H1 (cell line): ENCODE results near the gene FBXL15. TPM values are rescaled to one million over a fixed set of nuclear protein-coding genes. Genes with fewer than 3 reads are reported as not detected.

Experiments
- CTCF ChIA-PET: fragments of 300-600 bp; sonication (Branson Sonifier 250); formaldehyde crosslinking; loops from one replicate; lab custom pipeline; 2021; ENCODE audit not compliant: partially characterized antibody; lab: Charles Lee
- POLR2A ChIA-PET: fragments of 300-600 bp; sonication (Branson Sonifier 250); formaldehyde crosslinking; loops from one replicate; lab custom pipeline; 2021; ENCODE audit warnings: inconsistent platforms; ENCODE audit not compliant: partially characterized antibody; lab: Charles Lee
- DNase-seq, 2 experiments: peaks; one replicate each; pipeline versions ENCODE4 v3.0.0 to v3.0.0-alpha.2; 2010 to 2022; ENCODE audit warnings: low spot score in 2 of 2, low read depth in 1 of 2, mixed read lengths in 1 of 2
- FAIRE-seq: peaks from 2 replicates; lab custom pipeline; 2011; peaks lifted over from hg19 to GRCh38; lab: Jason Lieb, UNC
- H2AFZ ChIP-seq: 2 replicates; pipeline ENCODE4 v1.8.1; 2012; ENCODE audit warnings: low read length, inconsistent platforms
- H2AK5ac ChIP-seq: 2 replicates; pipeline ENCODE4 v1.6.1; 2013; ENCODE audit warnings: low read depth, low read length
- H2BK120ac ChIP-seq: replicated peaks from 2 replicates; pipeline ENCODE3; 2013; ENCODE audit warnings: low read depth, low read length, inconsistent platforms
- H2BK12ac ChIP-seq: 2 replicates; pipeline ENCODE4 v1.6.1; 2013; ENCODE audit warnings: low read depth, low read length
- H2BK15ac ChIP-seq: 2 replicates; pipeline ENCODE4 v1.6.1; 2013; ENCODE audit warnings: low read length
- H2BK20ac ChIP-seq: 2 replicates; pipeline ENCODE4 v1.6.1; 2013; ENCODE audit warnings: low read length
- H2BK5ac ChIP-seq: 2 replicates; pipeline ENCODE4 v1.6.1; 2013; ENCODE audit warnings: low read depth, low read length
- H3K14ac ChIP-seq: 2 replicates; pipeline ENCODE4 v1.6.1; 2013; ENCODE audit warnings: inconsistent platforms; ENCODE audit not compliant: insufficient read length
- H3K18ac ChIP-seq: 2 replicates; pipeline ENCODE4 v1.6.1; 2013; ENCODE audit warnings: low read length; ENCODE audit errors: extremely low read depth
- H3K23ac ChIP-seq: 2 replicates; pipeline ENCODE4 v1.6.1; 2013; ENCODE audit warnings: inconsistent platforms; ENCODE audit not compliant: insufficient read length
- H3K23me2 ChIP-seq: 2 replicates; pipeline ENCODE4 v1.6.1; 2013; ENCODE audit warnings: low read depth, low read length
- H3K27ac ChIP-seq: 2 replicates; pipeline ENCODE4 v1.6.1; 2011; ENCODE audit warnings: low read depth, low read length, inconsistent platforms
- H3K27me3 ChIP-seq, 4 experiments: replicated peaks in 1 of 4; 1 replicate in 1 of 4; 2 replicates in 3 of 4; pipeline versions ENCODE4 v1.6.1 to v1.8.1; 2011 to 2013; ENCODE audit warnings: low read length in 3 of 4, mild to moderate bottlenecking in 3 of 4, inconsistent platforms in 2 of 4, mixed read lengths in 2 of 4, moderate library complexity in 1 of 4; ENCODE audit not compliant: control insufficient read depth in 3 of 4, insufficient read depth in 3 of 4; ENCODE audit errors: extremely low read depth in 1 of 4
- H3K36me3 ChIP-seq, 4 experiments: 2 replicates each; pipeline versions ENCODE4 v1.6.1 to v1.8.1; 2011 to 2013; ENCODE audit warnings: mild to moderate bottlenecking in 4 of 4, low read length in 3 of 4, moderate library complexity in 2 of 4, control low read depth in 1 of 4, inconsistent platforms in 1 of 4; ENCODE audit not compliant: insufficient read depth in 4 of 4, control insufficient read depth in 2 of 4
- H3K4ac ChIP-seq: replicated peaks from 2 replicates; pipeline ENCODE3; 2013; ENCODE audit warnings: low read length, low read depth, mixed read lengths, inconsistent platforms; ENCODE audit not compliant: insufficient read length
- H3K4me1 ChIP-seq, 4 experiments: replicated peaks in 1 of 4; 1 replicate in 1 of 4; 2 replicates in 3 of 4; pipeline versions ENCODE4 v1.6.1 to v1.8.1; 2011 to 2013; ENCODE audit warnings: low read length in 3 of 4, inconsistent platforms in 2 of 4, mixed read lengths in 1 of 4; ENCODE audit not compliant: insufficient read depth in 4 of 4, control insufficient read depth in 3 of 4
- H3K4me2 ChIP-seq, 2 experiments: 2 replicates each; pipeline versions ENCODE4 v1.6.1 to v1.8.1; 2011 to 2013; ENCODE audit warnings: low read depth in 2 of 2, low read length in 2 of 2, control low read depth in 1 of 2, inconsistent platforms in 1 of 2, mild to moderate bottlenecking in 1 of 2; ENCODE audit not compliant: insufficient read depth in 1 of 2
- H3K4me3 ChIP-seq, 4 experiments: fragments of 200-600, 300-600 bp in 1 of 4; sonication (generic), shearing (Covaris generic), sonication (Bioruptor Twin) in 1 of 4; 2 replicates each; pipeline versions ENCODE4 v1.5.1 to v1.8.1; 2011 to 2016; ENCODE audit warnings: low read length in 4 of 4, low read depth in 3 of 4, control low read depth in 2 of 4, inconsistent platforms in 2 of 4, mild to moderate bottlenecking in 2 of 4, mixed read lengths in 1 of 4, moderate library complexity in 1 of 4; ENCODE audit not compliant: insufficient read depth in 2 of 4; ENCODE audit errors: extremely low read depth in 1 of 4
- H3K56ac ChIP-seq: replicated peaks from 2 replicates; pipeline ENCODE3; 2013; ENCODE audit warnings: low read depth, mild to moderate bottlenecking, mixed read lengths, low read length, inconsistent platforms; ENCODE audit not compliant: insufficient read length
- H3K79me1 ChIP-seq: 2 replicates; pipeline ENCODE4 v1.6.1; 2013; ENCODE audit warnings: low read depth, low read length, control low read depth
- H3K79me2 ChIP-seq, 2 experiments: 2 replicates each; pipeline versions ENCODE4 v1.6.1 to v1.8.1; 2012 to 2013; ENCODE audit warnings: low read length in 2 of 2, mild to moderate bottlenecking in 2 of 2, inconsistent platforms in 1 of 2; ENCODE audit not compliant: insufficient read depth in 2 of 2, control insufficient read depth in 1 of 2
- H3K9ac ChIP-seq, 4 experiments: replicated peaks in 1 of 4; 1 replicate in 1 of 4; 2 replicates in 3 of 4; pipeline versions ENCODE4 v1.6.1 to v1.8.1; 2011 to 2013; ENCODE audit warnings: low read depth in 3 of 4, low read length in 3 of 4, control low read depth in 2 of 4, mild to moderate bottlenecking in 2 of 4, moderate library complexity in 2 of 4, inconsistent platforms in 1 of 4; ENCODE audit errors: extremely low read depth in 1 of 4
- H3K9me3 ChIP-seq, 2 experiments: 2 replicates each; pipeline versions ENCODE4 v1.6.1 to v1.8.1; 2012 to 2013; ENCODE audit warnings: mild to moderate bottlenecking in 2 of 2, moderate library complexity in 2 of 2, control low read depth in 1 of 2, inconsistent platforms in 1 of 2, low read depth in 1 of 2, low read length in 1 of 2, mixed read lengths in 1 of 2; ENCODE audit not compliant: insufficient read depth in 2 of 2
- H4K20me1 ChIP-seq, 2 experiments: replicated peaks in 1 of 2; 2 replicates each; pipeline versions ENCODE3 to v1.8.1; 2011 to 2013; ENCODE audit warnings: inconsistent platforms in 2 of 2, low read length in 2 of 2, mild to moderate bottlenecking in 1 of 2; ENCODE audit not compliant: insufficient read depth in 2 of 2, control insufficient read depth in 1 of 2
- H4K5ac ChIP-seq: 2 replicates; pipeline ENCODE4 v1.6.1; 2013; ENCODE audit warnings: low read length, low read depth, mixed read lengths, inconsistent platforms; ENCODE audit not compliant: insufficient read length
- H4K8ac ChIP-seq: 2 replicates; pipeline ENCODE4 v1.8.0; 2013; ENCODE audit warnings: mild to moderate bottlenecking, moderate library complexity, low read length, inconsistent platforms; ENCODE audit not compliant: insufficient read depth; ENCODE audit errors: extremely low read depth
- H4K91ac ChIP-seq: replicated peaks from 2 replicates; pipeline ENCODE3; 2013; ENCODE audit warnings: low read length, mixed read lengths, inconsistent platforms; ENCODE audit not compliant: insufficient read length
- ATF3 ChIP-seq: IDR thresholded peaks from 2 replicates; pipeline ENCODE4 v1.6.1; 2011; ENCODE audit warnings: low read depth, mild to moderate bottlenecking, low read length; ENCODE audit not compliant: insufficient read depth
- EP300 ChIP-seq, 2 experiments: IDR thresholded peaks; 1 replicate in 1 of 2; 2 replicates in 1 of 2; pipeline ENCODE4 v1.6.1; 2011 to 2012; ENCODE audit warnings: low read depth in 2 of 2, low read length in 2 of 2, mild to moderate bottlenecking in 2 of 2, borderline replicate concordance in 1 of 2, inconsistent platforms in 1 of 2, moderate library complexity in 1 of 2
- HDAC2 ChIP-seq, 2 experiments: fragments of 300-600 bp in 1 of 2; sonication (generic) in 1 of 2; IDR thresholded peaks; 2 replicates each; pipeline ENCODE4 v1.6.1; 2011 to 2012; ENCODE audit warnings: low read depth in 2 of 2, low read length in 2 of 2, mild to moderate bottlenecking in 2 of 2, moderate library complexity in 2 of 2, borderline replicate concordance in 1 of 2, inconsistent platforms in 1 of 2
- HDAC6 ChIP-seq: IDR thresholded peaks from one replicate; pipeline ENCODE4 v1.7.1; 2012; ENCODE audit warnings: low read depth, mild to moderate bottlenecking, inconsistent platforms, low read length, moderate library complexity
- MAFK ChIP-seq: IDR thresholded peaks from 2 replicates; pipeline ENCODE4 v1.6.1; 2012; ENCODE audit warnings: low read depth, mild to moderate bottlenecking, improper control_type of control experiment, low read length
- NANOG ChIP-seq: IDR thresholded peaks from 2 replicates; pipeline ENCODE4 v1.6.1; 2011; ENCODE audit warnings: low read length, low read depth, mild to moderate bottlenecking, inconsistent platforms; ENCODE audit not compliant: insufficient read depth, poor library complexity, severe bottlenecking
- SAP30 ChIP-seq: fragments of 300-600 bp; sonication (generic); IDR thresholded peaks from 2 replicates; pipeline ENCODE4 v1.7.1; 2012; ENCODE audit warnings: low read length, moderate library complexity, mild to moderate bottlenecking, inconsistent platforms; ENCODE audit not compliant: insufficient read depth, insufficient replicate concordance
- TBP ChIP-seq: IDR thresholded peaks from 2 replicates; pipeline ENCODE4 v1.6.1; 2011; ENCODE audit warnings: low read depth, low read length, improper control_type of control experiment
- WGBS, 2 experiments: shearing (Covaris generic) in 1 of 2; methylation state at CpG; one replicate each; pipeline versions ENCODE4 v1.1.6 to v1.1.7; 2013 to 2015; ENCODE audit warnings: low lambda C conversion rate in 2 of 2, mixed read lengths in 2 of 2, inconsistent platforms in 1 of 2, low coverage in 1 of 2, missing lambda C conversion rate in 1 of 2; ENCODE audit not compliant: insufficient replicate concordance in 2 of 2, insufficient coverage in 1 of 2, insufficient read length in 1 of 2; ENCODE audit errors: extremely low coverage in 1 of 2, missing lambda C conversion rate in 1 of 2; 5-methylcytosine and 5-hydroxymethylcytosine counted together
- polyA plus RNA-seq, 7 experiments: library from polyadenylated mRNA; depleted of rRNA in 3 of 7; stranded (reverse) in 5 of 7; unstranded in 2 of 7; fragments of >200 nt in 5 of 7; fragments of 200-250 nt in 2 of 7; gene quantifications; 1 replicate in 5 of 7; 2 replicates in 1 of 7; 4 replicates in 1 of 7; pipeline versions ENCODE4 v1.2.1 to v1.2.3, GENCODE V29; 2011 to 2013; ENCODE audit warnings: missing spikeins in 2 of 7, mixed read lengths in 2 of 7
- total RNA-seq: library from RNA; stranded (reverse); fragmentation: NEBNext Ultra II Directional; extraction: Animal tissue kit (Norgen Biotek cat#: 25700); gene quantifications from 2 replicates; pipeline ENCODE4 v1.2.1, GENCODE V29; 2021

Gene FBXL15
- total and polyA plus RNA-seq, 2 of the 8 experiments (the other 6 are each of a cell fraction or from before 2014, with no cell fraction given): 11.3 to 22.6 TPM

GRCh38 chr10:102416695-102417094, 3.9 kb upstream of the FBXL15 start:
- H3K79me1 ChIP-seq: no peaks in the 10 kb centered on the region
- H3K9ac ChIP-seq: no peak overlapping the region
- no peaks in the 10 kb centered on the region for H3K36me3 ChIP-seq
- no peak overlapping the region for H3K4me3 ChIP-seq
- H4K8ac ChIP-seq: no peak overlapping the region
- no peak overlapping the region for H2BK12ac ChIP-seq
- H4K20me1 ChIP-seq: peaks cover 0 to 2% of the 10 kb centered on the region in 2 experiments
- H3K79me2 ChIP-seq: no peaks in the 10 kb centered on the region
- WGBS, 2 experiments: 91% methylated on average over 5 of the region's 20 CpGs; no CpG with 5 or more reads in 1 of the 2 experiments
- TF ChIP-seq MAFK (no peak), HDAC2 (IDR thresholded peaks at IDR 0.05; ENCODE audit: borderline replicate concordance in 1 of 2, low read depth in 2 of 2, low read length in 2 of 2) (no peak), TBP (no peak), EP300 (IDR thresholded peaks at IDR 0.05; ENCODE audit: borderline replicate concordance in 1 of 2, low read depth in 2 of 2, low read length in 2 of 2) (no peak), SAP30 (no peak), NANOG (no peak), HDAC6 (no peak), ATF3 (no peak)
- DNase-seq (no peak), FAIRE-seq (no peak)
- ChIA-PET POLR2A (interaction anchor here (1.7 kb wide), 1 partner anchor 34 kb away, joined by 4 read pairs; no protein-coding TSS in a partner anchor), CTCF (interaction anchor here (10.1 kb wide), 1 partner anchor 17 kb away, joined by 205 read pairs; the partner anchor contains the start of gene NFKB2)
- H4K91ac ChIP-seq: no peak overlapping the region
- H3K9me3 ChIP-seq: no peaks in the 10 kb centered on the region
- H2AFZ ChIP-seq: no peak overlapping the region
- H3K4me1 ChIP-seq: peaks cover 5 to 19% (median 9%) of the 10 kb centered on the region in 4 experiments
- H3K4me2 ChIP-seq: no peak overlapping the region
- no peak overlapping the region for H2BK15ac ChIP-seq
- no peak overlapping the region for H3K18ac ChIP-seq
- no peak overlapping the region for H3K27ac ChIP-seq
- H3K56ac ChIP-seq: no peak overlapping the region
- no peak overlapping the region for H2AK5ac ChIP-seq
- no peak overlapping the region for H4K5ac ChIP-seq
- H3K23ac ChIP-seq: no peak overlapping the region
- no peak overlapping the region for H3K14ac ChIP-seq
- H2BK5ac ChIP-seq: no peak overlapping the region
- peaks cover 27% of the 10 kb centered on the region for H3K23me2 ChIP-seq
- no peak overlapping the region for H2BK20ac ChIP-seq
- H3K27me3 ChIP-seq: peaks cover 0 to 8% (median 8%) of the 10 kb centered on the region in 4 experiments; a peak in 4 of 7 replicates
- no peak overlapping the region for H2BK120ac ChIP-seq
- H3K4ac ChIP-seq: no peak overlapping the region
